Aorta (tissue), 5 donors: ENCODE data around the gene MECP2. TPM values are rescaled to one million over a fixed set of nuclear protein-coding genes. Genes with fewer than 3 reads are reported as not detected.

Experiments
- ATAC-seq: fragments of 200-7000 bp; cut with Tn5 transposase; one replicate; pipeline ENCODE4 v1.9.1; 2022; ENCODE audit warnings: moderate library complexity; ENCODE audit not compliant: low FRiP score
- DNase-seq, 2 donors: peaks; one replicate each; pipeline ENCODE4 v3.0.0-alpha.2; 2020
- H3K27ac ChIP-seq, 2 donors: one replicate each; pipeline ENCODE4 v1.5.1; 2013; ENCODE audit warnings: low read length in 2 of 2, mild to moderate bottlenecking in 2 of 2, moderate library complexity in 2 of 2, control low read depth in 1 of 2, inconsistent platforms in 1 of 2, low read depth in 1 of 2
- H3K27me3 ChIP-seq, 2 donors: one replicate each; pipeline ENCODE4 v1.6.1; 2013; ENCODE audit warnings: control low read depth in 1 of 2, low read length in 1 of 2, mild to moderate bottlenecking in 1 of 2, moderate library complexity in 1 of 2; ENCODE audit not compliant: insufficient read depth in 2 of 2, control insufficient read depth in 1 of 2
- H3K36me3 ChIP-seq, 2 donors: one replicate each; pipeline ENCODE4 v1.6.1; 2013; ENCODE audit warnings: control low read depth in 1 of 2, low read length in 1 of 2, mild to moderate bottlenecking in 1 of 2; ENCODE audit not compliant: insufficient read depth in 2 of 2, control insufficient read depth in 1 of 2
- H3K4me1 ChIP-seq, 2 donors: one replicate each; pipeline ENCODE4 v1.6.1; 2013; ENCODE audit warnings: low read length in 2 of 2, control low read depth in 1 of 2, mild to moderate bottlenecking in 1 of 2, moderate library complexity in 1 of 2; ENCODE audit not compliant: insufficient read depth in 2 of 2, control insufficient read depth in 1 of 2
- H3K4me3 ChIP-seq, 2 donors: one replicate each; pipeline ENCODE4 v1.5.1; 2013; ENCODE audit warnings: low read length in 2 of 2, control low read depth in 1 of 2, mild to moderate bottlenecking in 1 of 2
- H3K9me3 ChIP-seq: one replicate; pipeline ENCODE4 v1.6.1; 2013; ENCODE audit warnings: mild to moderate bottlenecking, low read length; ENCODE audit not compliant: control insufficient read depth
- WGBS, 2 donors: extraction: QIAGEN DNeasy Blood & Tissue Kit; methylation state at CpG; one replicate each; pipeline ENCODE4 v1.1.7; 2013; 5-methylcytosine and 5-hydroxymethylcytosine counted together
- intact Hi-C, 2 donors: fragments of 100-400 bp; cut with DNase I; formaldehyde crosslinking; loops; one replicate each; pipeline versions ENCODE4 v1.14.2 to v1.15.0; 2022
- polyA plus RNA-seq, 2 donors: library from polyadenylated mRNA; stranded (reverse); fragments of 200-250 nt; gene quantifications; one replicate each; pipeline ENCODE4 v1.2.3, GENCODE V29; 2013
- total RNA-seq, 2 donors: library from RNA; stranded (reverse); fragmentation: NEBNext Ultra II Directional; extraction: Animal tissue kit (Norgen Biotek cat#: 25700); gene quantifications; one replicate each; pipeline ENCODE4 v1.2.1, GENCODE V29; 2021
- donor health status: healthy with polysubstance abuse.
- donor health status: Bipolar disorder and iron deficiency.
- donor health status: DM: no; HTN: no; CAD: no.
- donor health status: DM: no; HTN: no; CAD: no.
- donor health status: DM: yes; HTN: yes; CAD: no.

The MECP2 gene
- total and polyA plus RNA-seq, 4 donors, result 10.4 to 80.7 (median 49.2) TPM

DNA sequence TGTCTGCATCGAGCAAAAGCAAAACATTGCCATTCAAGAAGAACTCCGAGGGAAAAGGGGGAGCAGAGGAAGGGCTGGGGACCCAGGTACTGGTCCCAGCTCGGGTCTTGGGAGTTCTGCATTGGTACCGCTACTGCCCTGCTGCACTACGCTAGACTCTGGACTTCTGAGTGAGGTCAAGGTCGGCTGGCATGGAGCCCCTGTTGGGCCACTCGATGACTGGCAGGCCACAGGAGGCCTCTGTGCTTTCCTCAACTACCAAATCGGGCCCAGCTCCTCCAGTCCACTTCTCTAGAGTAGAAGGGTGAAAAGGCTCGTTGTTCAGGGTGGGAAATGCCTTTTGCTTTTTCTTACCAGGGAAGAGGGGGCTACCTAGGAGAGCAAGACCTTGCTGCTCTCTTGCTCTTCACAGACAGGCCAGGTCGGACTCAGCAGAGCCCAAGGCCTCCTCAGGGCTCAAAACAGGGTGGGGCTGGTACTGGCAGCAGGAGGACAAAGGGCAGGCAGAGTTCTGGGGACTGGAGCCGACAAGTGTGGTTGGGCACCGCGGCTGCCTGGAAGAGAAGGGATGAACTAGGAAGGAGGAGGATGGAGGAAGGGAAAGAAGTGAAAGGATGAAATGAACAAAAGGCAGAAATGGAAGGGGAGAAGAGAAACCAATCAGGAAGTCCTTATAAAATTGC lies 68.9 kb downstream of the MECP2 start:
- no peak overlapping the region for H3K27ac ChIP-seq
- 72 to 79% methylated on average over 13 of the region's 13 CpGs for WGBS, 2 donors
- intact Hi-C loops, result no loop called here
- peaks cover 0 to 7% of the 10 kb centered on the region in 2 donors for H3K36me3 ChIP-seq
- no peak overlapping the region for H3K4me3 ChIP-seq
- H3K27me3 ChIP-seq, result no peaks in the 10 kb centered on the region
- no peaks in the 10 kb centered on the region for H3K9me3 ChIP-seq
- peak in 1 of 2 donors; percentile 39 for DNase-seq
- no peaks in the 10 kb centered on the region for H3K4me1 ChIP-seq
- no peak for ATAC-seq

DNA sequence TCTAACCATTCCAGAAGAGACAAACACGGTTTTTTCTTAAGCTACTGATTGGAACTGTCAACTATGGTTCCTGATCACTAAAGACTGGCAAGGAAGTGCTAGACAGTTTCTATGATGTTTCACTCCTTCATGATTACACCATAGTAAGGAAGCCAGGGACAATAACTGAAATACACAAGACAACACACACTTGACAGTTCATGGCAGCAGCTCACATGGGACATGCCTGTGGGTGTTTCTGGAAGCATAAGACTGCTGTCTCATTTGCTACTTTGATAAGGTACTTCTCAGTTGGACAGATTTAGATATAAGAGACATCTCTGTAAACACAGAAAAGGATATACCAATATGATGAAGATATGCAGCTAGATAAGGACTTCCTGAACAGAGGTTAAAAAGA lies 69.5 kb downstream of the MECP2 start:
- Histone ChIP-seq H3K9me3 (no peaks in the 10 kb centered on the region), H3K27me3 (no peaks in the 10 kb centered on the region), H3K4me1 (no peaks in the 10 kb centered on the region), H3K36me3 (peaks cover 0 to 7% of the 10 kb centered on the region in 2 donors), H3K4me3 (no peak overlapping the region), H3K27ac (no peak overlapping the region)
- DNase-seq (no peak), ATAC-seq (no peak)
- 44 to 74% methylated on average over 1 of the region's 1 CpG for WGBS, 2 donors
- intact Hi-C loops, result no loop called here

DNA sequence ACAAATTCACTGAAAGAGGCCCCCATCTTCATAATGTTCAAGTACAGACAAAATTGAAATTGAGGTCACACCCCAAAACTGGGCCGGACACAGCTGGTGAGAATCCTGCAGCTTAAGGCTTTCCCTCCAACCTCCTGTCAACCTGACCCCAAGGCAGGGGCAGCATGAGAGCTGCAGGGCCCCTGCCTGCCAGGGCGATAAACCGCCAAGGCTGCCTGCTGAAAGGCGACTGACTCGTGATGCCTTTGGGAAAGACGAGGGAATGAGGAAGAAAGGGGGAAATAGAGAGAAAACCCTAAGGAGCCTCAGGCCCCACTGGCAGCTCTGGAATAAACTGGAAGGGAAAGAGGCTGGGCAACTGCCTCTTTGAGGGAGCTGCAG lies 70.5 kb downstream of the MECP2 start:
- Histone ChIP-seq H3K4me1 (no peaks in the 10 kb centered on the region), H3K27ac (no peak overlapping the region), H3K27me3 (no peaks in the 10 kb centered on the region), H3K9me3 (no peaks in the 10 kb centered on the region), H3K4me3 (no peak overlapping the region), H3K36me3 (peaks cover 0 to 7% of the 10 kb centered on the region in 2 donors)
- intact Hi-C loops, result no loop called here
- DNase-seq, result no peak
- ATAC-seq, result no peak
- whole genome bisulfite sequencing, 2 donors, result 65 to 78% methylated on average over 6 of the region's 6 CpGs

- 77 to 84% methylated on average over 21 of the region's 21 CpGs for WGBS, 2 donors
- intact Hi-C loops, result no loop called here
- DNase-seq, result no peak
- Histone ChIP-seq H3K4me3 (no peak overlapping the region), H3K27ac (no peak overlapping the region), H3K36me3 (peaks cover 0 to 5% of the 10 kb centered on the region in 2 donors), H3K27me3 (no peaks in the 10 kb centered on the region), H3K4me1 (no peaks in the 10 kb centered on the region), H3K9me3 (no peaks in the 10 kb centered on the region)
- ATAC-seq, result no peak
These were observed 71.1 kb downstream of the MECP2 start for GRCh38 chrX:154026136-154027021.

DNA sequence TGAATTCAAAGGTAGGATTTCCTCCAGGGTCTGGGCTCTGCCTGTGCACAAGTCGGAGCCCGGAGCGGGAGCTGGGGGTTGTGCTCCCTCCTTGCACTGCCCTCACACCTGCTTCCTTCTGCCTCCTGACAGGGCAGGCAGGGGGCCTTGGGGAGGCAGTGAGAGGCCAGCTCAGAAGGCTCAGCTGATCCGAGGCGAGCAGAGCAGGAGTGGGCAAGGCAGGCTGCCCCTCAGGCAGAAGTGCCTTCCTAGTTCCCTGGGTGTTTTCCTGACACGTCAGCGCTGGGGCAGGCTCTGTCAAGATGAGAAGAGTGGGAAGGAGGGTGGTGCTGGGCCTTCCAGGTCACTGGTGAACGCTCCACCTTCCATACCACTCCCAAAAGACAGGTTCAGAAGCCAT lies 72.3 kb downstream of the MECP2 start:
- H3K4me3 ChIP-seq, result no peak overlapping the region
- whole genome bisulfite sequencing, 2 donors, result 63 to 66% methylated on average over 8 of the region's 8 CpGs
- no peak overlapping the region for H3K27ac ChIP-seq
- H3K36me3 ChIP-seq, result peaks cover 0 to 3% of the 10 kb centered on the region in 2 donors
- DNase-seq (no peak), ATAC-seq (no peak)
- no peaks in the 10 kb centered on the region for H3K4me1 ChIP-seq
- intact Hi-C loops, result no loop called here
- H3K9me3 ChIP-seq, result no peaks in the 10 kb centered on the region
- no peaks in the 10 kb centered on the region for H3K27me3 ChIP-seq

- H3K27me3 ChIP-seq, result no peaks in the 10 kb centered on the region
- no peak overlapping the region for H3K4me3 ChIP-seq
- no peak overlapping the region for H3K27ac ChIP-seq
- no peaks in the 10 kb centered on the region for H3K9me3 ChIP-seq
- H3K36me3 ChIP-seq, result no peaks in the 10 kb centered on the region
- no peak for DNase-seq
- WGBS, 2 donors, result 85 to 90% methylated on average over 15 of the region's 15 CpGs
- ATAC-seq, result no peak
- H3K4me1 ChIP-seq, result no peaks in the 10 kb centered on the region
- intact Hi-C loops, result loop anchor here in 1 of 2 donors (5.0 kb wide), 1 partner anchor 73 kb away; the partner anchor contains the start of gene MECP2
These were observed 73.2 kb downstream of the MECP2 start for GRCh38 chrX:154024271-154024670.

DNA sequence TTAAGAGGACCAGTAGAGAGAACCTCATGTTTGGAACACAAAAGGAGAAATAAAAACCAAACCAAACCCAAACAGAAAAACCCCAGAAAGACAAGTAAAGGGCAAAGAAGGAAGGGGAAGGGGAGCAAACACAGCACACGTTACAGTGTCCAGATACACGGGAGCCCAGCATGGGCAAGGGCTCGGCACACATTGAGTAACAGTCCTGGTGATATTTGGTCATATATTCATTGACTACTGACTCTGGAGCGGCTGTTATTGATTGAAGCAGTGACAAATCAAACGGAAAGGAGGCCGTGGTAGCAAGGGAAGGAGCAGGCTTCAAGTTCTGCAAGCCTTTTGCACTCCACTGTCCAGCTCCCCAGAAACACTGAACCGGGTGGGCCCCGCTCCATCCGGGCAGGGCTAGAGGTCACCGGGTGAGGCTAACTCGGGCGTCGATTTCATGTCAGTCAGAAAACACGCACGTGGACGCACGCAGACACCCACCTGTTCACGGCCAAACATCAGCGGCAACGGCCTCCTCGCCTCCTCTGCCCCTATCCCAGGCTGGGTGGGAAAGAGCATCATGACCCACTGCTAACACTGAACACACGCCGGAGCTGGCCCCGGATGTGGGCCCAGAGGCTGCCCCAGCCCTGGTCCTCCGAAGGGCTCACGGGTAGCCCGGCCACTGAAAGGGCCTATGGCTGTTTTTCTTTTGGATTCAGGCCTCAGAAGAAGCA lies 74.1 kb downstream of the MECP2 start:
- Histone ChIP-seq H3K9me3 (no peaks in the 10 kb centered on the region), H3K4me1 (no peaks in the 10 kb centered on the region), H3K27me3 (no peaks in the 10 kb centered on the region), H3K4me3 (no peak overlapping the region), H3K36me3 (no peaks in the 10 kb centered on the region), H3K27ac (no peak overlapping the region)
- intact Hi-C loops, result loop anchor here in 1 of 2 donors (5.0 kb wide), 1 partner anchor 74 kb away; the partner anchor contains the start of gene MECP2
- ATAC-seq (no peak), DNase-seq (no peak)
- 79% methylated on average over 27 of the region's 27 CpGs for WGBS, 2 donors

DNA sequence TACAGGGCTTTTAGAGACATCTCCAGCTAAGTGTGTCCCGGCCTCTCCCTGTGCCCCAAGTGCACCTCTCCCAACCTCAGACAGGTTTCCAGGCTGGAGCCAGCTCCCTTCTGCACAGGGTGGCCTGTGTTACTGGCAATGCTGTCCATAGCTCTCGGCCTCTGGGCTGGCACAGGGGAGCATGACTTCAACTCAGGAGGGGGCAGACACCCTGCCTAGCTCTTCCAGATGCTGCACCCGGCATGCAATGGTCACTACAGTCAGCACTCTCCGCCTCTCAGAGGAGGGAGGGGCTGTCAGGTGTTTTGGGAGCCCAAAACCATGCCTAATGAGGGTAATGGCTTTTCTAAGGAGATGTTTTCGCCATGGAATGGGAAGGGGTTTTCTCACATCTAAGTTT lies 75.4 kb downstream of the MECP2 start:
- Histone ChIP-seq H3K4me1 (no peaks in the 10 kb centered on the region), H3K4me3 (no peak overlapping the region), H3K36me3 (no peaks in the 10 kb centered on the region), H3K27me3 (no peaks in the 10 kb centered on the region), H3K27ac (no peak overlapping the region), H3K9me3 (no peaks in the 10 kb centered on the region)
- ATAC-seq (no peak), DNase-seq (no peak)
- 70 to 82% methylated on average over 5 of the region's 5 CpGs for whole genome bisulfite sequencing, 2 donors
- intact Hi-C loops, result loop anchor here in 1 of 2 donors (5.0 kb wide), 1 partner anchor 75 kb away; the partner anchor contains the start of gene MECP2
